ENCODE data around the gene RPS17.

Gene RPS17

GRCh38 chr15:82554351-82554750 is 14.1 kb upstream of the RPS17 start:
- H3K36me3 Mint-ChIP-seq (ENCODE audit: low read depth), result no peaks in the 10 kb centered on the region
- H3K27me3 Mint-ChIP-seq (ENCODE audit: low read depth), result peaks cover 19% of the 10 kb centered on the region
- H3K9me3 Mint-ChIP-seq, result no peaks in the 10 kb centered on the region
- H3K27ac Mint-ChIP-seq, result no peak overlapping the region
- no peak for TF ChIP-seq CTCF (IDR thresholded peaks at IDR 0.05; ENCODE audit: unreplicated experiment in 3 of 3)
- H3K4me3 Mint-ChIP-seq, result no peak overlapping the region
- H3K4me1 Mint-ChIP-seq, result peaks cover 3% of the 10 kb centered on the region

- Mint-ChIP-seq H3K4me1 (peaks cover 3% of the 10 kb centered on the region), H3K4me3 (no peak overlapping the region), H3K27me3 (ENCODE audit: low read depth) (peaks cover 19% of the 10 kb centered on the region), H3K27ac (no peak overlapping the region), H3K36me3 (ENCODE audit: low read depth) (no peaks in the 10 kb centered on the region), H3K9me3 (no peaks in the 10 kb centered on the region)
- TF ChIP-seq CTCF (IDR thresholded peaks at IDR 0.05; ENCODE audit: unreplicated experiment in 3 of 3), result no peak
Observed at GRCh38 chr15:82553846-82554245, 13.6 kb upstream of the RPS17 start.

GRCh38 chr15:82552861-82553260 is 12.6 kb upstream of the RPS17 start:
- Mint-ChIP-seq H3K4me3 (no peak overlapping the region), H3K27me3 (ENCODE audit: low read depth) (peaks cover 17% of the 10 kb centered on the region), H3K36me3 (ENCODE audit: low read depth) (no peaks in the 10 kb centered on the region), H3K27ac (no peak overlapping the region), H3K9me3 (no peaks in the 10 kb centered on the region), H3K4me1 (peaks cover 3% of the 10 kb centered on the region)
- no peak for TF ChIP-seq CTCF (IDR thresholded peaks at IDR 0.05; ENCODE audit: unreplicated experiment in 3 of 3)

- Mint-ChIP-seq H3K4me1 (peaks cover 3% of the 10 kb centered on the region), H3K36me3 (ENCODE audit: low read depth) (no peaks in the 10 kb centered on the region), H3K27me3 (ENCODE audit: low read depth) (peaks cover 13% of the 10 kb centered on the region), H3K9me3 (no peaks in the 10 kb centered on the region), H3K4me3 (no peak overlapping the region), H3K27ac (no peak overlapping the region)
- TF ChIP-seq CTCF (IDR thresholded peaks at IDR 0.05; ENCODE audit: unreplicated experiment in 3 of 3), result no peak
Observed at GRCh38 chr15:82551646-82552247, 11.5 kb upstream of the RPS17 start.

GRCh38 chr15:82549199-82549665 is 9.0 kb upstream of the RPS17 start:
- Mint-ChIP-seq H3K27ac (no peak overlapping the region), H3K27me3 (ENCODE audit: low read depth) (peaks cover 16% of the 10 kb centered on the region), H3K4me3 (no peak overlapping the region), H3K4me1 (no peaks in the 10 kb centered on the region), H3K36me3 (ENCODE audit: low read depth) (no peaks in the 10 kb centered on the region), H3K9me3 (no peaks in the 10 kb centered on the region)
- TF ChIP-seq CTCF (IDR thresholded peaks at IDR 0.05; ENCODE audit: unreplicated experiment in 3 of 3), result no peak

GRCh38 chr15:82548700-82549099 is 8.4 kb upstream of the RPS17 start:
- Mint-ChIP-seq H3K27me3 (ENCODE audit: low read depth) (peaks cover 16% of the 10 kb centered on the region), H3K27ac (no peak overlapping the region), H3K36me3 (ENCODE audit: low read depth) (no peaks in the 10 kb centered on the region), H3K4me3 (no peak overlapping the region), H3K9me3 (no peaks in the 10 kb centered on the region), H3K4me1 (no peaks in the 10 kb centered on the region)
- TF ChIP-seq CTCF (IDR thresholded peaks at IDR 0.05; ENCODE audit: unreplicated experiment in 3 of 3), result no peak

Measured in nephron (organoid).